Immature natural killer cell (primary cell): ENCODE data around the gene CYP1A2. TPM values are rescaled to one million over a fixed set of nuclear protein-coding genes. Genes with fewer than 3 reads are reported as not detected.
"Not testable (repeated sequence)": the region's sequence is repeated elsewhere in the genome, so short reads cannot be mapped to it uniquely, and the experiment has no call there.

ENCODE experiments used
- DNase-seq, 3 donors: peaks; one replicate each; pipeline ENCODE4 v3.0.0; 2022; ENCODE audit warnings: mixed read lengths in 1 of 3
- H3K27ac Mint-ChIP-seq, 6 donors: one replicate each; pipeline ENCODE4 v1.8.0; 2020; ENCODE audit warnings: mixed read lengths in 6 of 6, mild to moderate bottlenecking in 5 of 6, inconsistent platforms in 4 of 6, moderate library complexity in 3 of 6
- H3K27me3 Mint-ChIP-seq, 3 donors: one replicate each; pipeline ENCODE4 v1.8.0; 2020 to 2021; ENCODE audit warnings: low read depth in 3 of 3, mild to moderate bottlenecking in 3 of 3, mixed read lengths in 3 of 3, moderate library complexity in 3 of 3, inconsistent platforms in 1 of 3
- H3K36me3 Mint-ChIP-seq, 3 donors: one replicate each; pipeline ENCODE4 v1.8.0; 2020; ENCODE audit warnings: mixed read lengths in 3 of 3, inconsistent platforms in 2 of 3, mild to moderate bottlenecking in 2 of 3
- H3K4me1 Mint-ChIP-seq, 2 donors: one replicate each; pipeline ENCODE4 v1.8.0; 2020; ENCODE audit warnings: inconsistent platforms in 2 of 2, mild to moderate bottlenecking in 2 of 2, mixed read lengths in 2 of 2, moderate library complexity in 1 of 2
- H3K4me3 Mint-ChIP-seq, 5 donors: one replicate each; pipeline ENCODE4 v1.8.0; 2020; ENCODE audit warnings: mild to moderate bottlenecking in 5 of 5, mixed read lengths in 5 of 5, inconsistent platforms in 3 of 5, moderate library complexity in 3 of 5
- H3K9me3 Mint-ChIP-seq, 6 donors: one replicate each; pipeline ENCODE4 v1.8.0; 2020; ENCODE audit warnings: mild to moderate bottlenecking in 6 of 6, mixed read lengths in 6 of 6, inconsistent platforms in 4 of 6, moderate library complexity in 3 of 6
- polyA plus RNA-seq, 3 donors: library from polyadenylated mRNA; unstranded; fragments of 300-500 nt; fragmentation: Illumina TruSeq; gene quantifications; one replicate each; pipeline ENCODE4 v1.2.3, GENCODE V29; 2021

The CYP1A2 gene
- polyA plus RNA-seq, 3 donors from 2014 or later = not detected

DNA sequence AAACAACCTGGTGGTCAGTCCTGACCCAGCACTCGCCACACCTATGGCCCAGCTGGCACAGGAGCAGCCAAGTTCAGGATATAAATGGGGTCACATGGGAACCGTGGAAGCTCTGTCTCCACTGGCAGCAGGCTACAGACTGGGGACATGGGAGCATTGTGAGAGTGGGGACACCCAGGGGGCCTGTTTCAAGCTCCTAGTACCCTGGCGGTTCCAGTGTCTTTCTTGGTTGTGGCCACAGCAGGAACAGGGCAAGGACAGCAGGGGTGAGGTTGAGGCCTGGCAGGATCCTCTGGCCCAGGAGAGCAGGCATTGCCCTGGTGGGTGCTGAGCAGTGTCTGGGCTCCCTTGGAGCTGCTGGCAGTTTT lies 35.1 kb downstream of the CYP1A2 start:
- peak overlapping the region; percentile 88 to 100 (median 91) for H3K27ac Mint-ChIP-seq
- peaks cover 20 to 59% (median 40%) of the 10 kb centered on the region in 3 donors for H3K27me3 Mint-ChIP-seq
- peaks cover 0 to 7% (median 0%) of the 10 kb centered on the region in 3 donors for H3K36me3 Mint-ChIP-seq
- DNase-seq = no peak
- H3K4me1 Mint-ChIP-seq = peaks cover 84 to 87% of the 10 kb centered on the region in 2 donors
- peak overlapping the region; percentile 88 to 99 (median 97) for H3K4me3 Mint-ChIP-seq
- H3K9me3 Mint-ChIP-seq = no peaks in the 10 kb centered on the region

DNA sequence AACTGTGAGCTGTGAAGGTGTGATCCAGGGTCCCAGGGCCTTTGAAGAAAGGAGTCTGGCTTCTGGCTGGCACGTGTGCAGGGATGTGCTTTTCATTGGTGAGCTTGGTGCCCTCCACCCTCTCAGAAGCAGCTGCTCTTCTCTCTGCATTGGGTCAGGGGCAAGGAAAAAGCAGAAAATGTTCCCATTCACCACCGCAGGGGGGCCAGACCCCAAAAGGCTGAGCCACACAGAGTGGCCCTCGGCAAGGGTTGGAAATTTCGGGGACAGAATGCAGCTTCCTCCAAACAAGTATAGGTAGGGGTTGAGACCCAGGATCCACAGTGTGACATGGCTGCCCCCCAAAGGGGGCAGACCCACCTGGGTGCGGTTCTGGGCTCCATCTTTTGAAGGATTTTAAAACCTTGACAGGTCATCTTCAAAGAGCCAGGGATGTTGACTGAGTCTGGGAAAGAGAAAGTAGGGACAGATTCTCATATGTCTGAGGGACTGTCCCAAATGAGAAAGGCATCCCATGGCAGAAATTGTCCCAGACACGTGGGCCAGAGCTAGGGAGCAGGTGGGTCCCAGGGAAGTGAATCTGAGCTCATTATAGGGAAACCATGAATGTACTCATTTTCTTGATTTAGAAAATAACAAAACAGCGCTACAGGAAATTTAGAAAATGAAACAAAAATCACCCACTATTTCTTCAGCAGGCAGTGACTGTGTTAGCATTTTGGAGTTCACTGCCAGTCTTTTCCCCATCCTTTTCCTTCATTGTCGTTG lies 36.0 kb downstream of the CYP1A2 start:
- Mint-ChIP-seq H3K36me3 (peaks cover 0 to 10% (median 3%) of the 10 kb centered on the region in 3 donors), H3K27me3 (peaks cover 20 to 62% (median 44%) of the 10 kb centered on the region in 3 donors), H3K9me3 (no peaks in the 10 kb centered on the region), H3K4me1 (peaks cover 84 to 87% of the 10 kb centered on the region in 2 donors), H3K27ac (peak overlapping the region; percentile 92 to 100 (median 100)), H3K4me3 (peak overlapping the region; percentile 88 to 99 (median 97))
- DNase-seq = no peak

DNA sequence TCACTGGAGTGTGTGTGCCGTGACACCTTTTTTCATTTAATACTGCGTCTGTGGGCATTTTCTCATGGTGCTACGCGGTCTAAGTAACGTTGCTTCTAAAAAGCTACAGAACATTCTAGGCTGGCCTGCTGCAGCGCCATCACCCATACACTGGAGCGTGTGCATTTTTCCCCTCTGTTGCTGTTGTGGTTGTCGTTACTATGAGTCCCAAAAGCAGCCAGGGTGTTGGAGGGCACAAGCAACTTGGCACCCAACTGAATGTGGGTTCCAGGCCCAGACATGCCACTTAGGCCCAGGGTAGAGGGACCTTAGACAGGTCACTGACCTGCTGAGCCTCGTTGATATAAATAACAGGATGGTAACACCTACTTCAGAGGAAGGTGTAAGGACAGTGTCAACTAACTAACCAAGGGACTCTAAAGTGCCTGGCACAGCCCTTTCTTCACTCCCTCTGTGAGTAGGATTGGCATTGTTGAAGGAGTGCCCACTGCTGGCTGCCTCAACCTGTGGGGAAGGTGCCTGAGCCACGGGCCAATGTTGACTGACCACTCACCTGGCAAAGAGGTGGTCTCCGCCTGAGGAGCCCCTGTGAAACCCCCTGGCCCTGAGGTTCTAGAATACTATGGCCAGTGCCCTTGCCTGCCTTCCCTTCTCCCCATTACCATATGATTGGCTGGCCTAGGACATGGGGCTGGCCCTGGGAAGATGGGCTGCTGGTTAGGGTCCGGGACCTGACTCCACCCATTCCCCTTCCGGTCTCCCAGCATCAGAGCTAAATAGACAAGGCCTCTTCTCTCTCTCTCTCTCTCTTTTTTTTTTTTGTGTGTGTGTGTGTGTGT lies 36.8 kb downstream of the CYP1A2 start:
- Mint-ChIP-seq H3K27me3 (peaks cover 20 to 58% (median 44%) of the 10 kb centered on the region in 3 donors), H3K4me3 (peak overlapping the region; percentile 88 to 99 (median 97)), H3K4me1 (peaks cover 84 to 87% of the 10 kb centered on the region in 2 donors), H3K9me3 (no peaks in the 10 kb centered on the region), H3K27ac (peak overlapping the region; percentile 92 to 100 (median 100)), H3K36me3 (peaks cover 0 to 10% (median 5%) of the 10 kb centered on the region in 3 donors)
- peak; percentile 57 to 67 (median 61) for DNase-seq

DNA sequence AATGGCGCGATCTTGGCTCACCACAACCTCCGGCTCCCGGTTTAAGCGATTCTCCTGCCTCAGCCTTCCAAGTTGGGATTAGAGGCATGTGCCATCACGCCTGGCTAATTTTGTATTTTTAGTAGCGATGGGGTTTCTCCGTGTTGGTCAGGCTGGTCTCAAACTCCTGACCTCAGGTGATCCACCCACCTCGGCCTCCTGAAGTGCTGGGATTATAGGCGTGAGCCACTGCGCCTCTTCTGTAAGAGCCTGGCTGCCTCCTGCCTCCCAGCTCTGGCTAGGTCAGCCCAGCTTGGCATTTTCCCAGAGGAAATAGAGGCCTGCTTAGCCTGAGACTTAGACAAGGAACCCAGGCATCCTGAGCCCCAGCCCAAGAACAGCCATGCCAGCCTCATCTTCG lies 37.4 kb downstream of the CYP1A2 start:
- H3K4me1 Mint-ChIP-seq = peaks cover 83 to 87% of the 10 kb centered on the region in 2 donors
- peak overlapping the region; percentile 88 to 99 (median 97) for H3K4me3 Mint-ChIP-seq
- H3K36me3 Mint-ChIP-seq = peaks cover 0 to 12% (median 5%) of the 10 kb centered on the region in 3 donors
- peak overlapping the region; percentile 92 to 100 (median 100) for H3K27ac Mint-ChIP-seq
- not testable (repeated sequence) for DNase-seq, H3K9me3 Mint-ChIP-seq
- H3K27me3 Mint-ChIP-seq = peaks cover 22 to 60% (median 39%) of the 10 kb centered on the region in 3 donors

DNA sequence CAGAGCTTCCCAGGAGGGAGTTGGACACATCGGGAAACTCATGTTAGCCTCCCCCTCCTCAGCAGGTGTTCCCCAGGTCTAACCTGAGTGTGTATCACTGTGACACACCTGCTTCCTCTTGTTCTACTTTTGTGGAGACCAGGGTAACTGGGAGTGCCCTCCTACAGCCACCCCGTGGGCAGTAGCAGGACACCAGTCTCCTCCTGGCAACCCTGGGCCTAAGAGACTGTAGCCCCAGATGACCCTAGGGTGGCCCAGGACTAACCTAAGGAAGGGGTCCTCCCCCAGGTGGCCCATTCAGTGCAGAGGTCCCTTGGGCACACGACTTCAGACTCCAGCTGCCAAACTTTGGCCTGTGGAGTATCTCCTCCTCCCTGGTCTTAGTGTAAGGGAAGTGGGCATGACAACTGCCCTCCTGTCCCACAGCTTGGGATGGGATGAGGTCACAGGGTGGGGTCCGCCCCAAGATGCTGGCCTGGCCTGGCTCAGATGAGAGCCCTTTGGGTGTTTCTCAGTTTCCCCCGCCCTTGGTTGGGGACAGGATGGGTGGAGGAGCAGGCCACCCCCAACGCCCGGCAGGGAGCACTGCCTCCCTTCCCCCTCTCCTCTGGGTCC lies 38.0 kb downstream of the CYP1A2 start:
- no peaks in the 10 kb centered on the region for H3K9me3 Mint-ChIP-seq
- H3K4me3 Mint-ChIP-seq = peak overlapping the region; percentile 88 to 99 (median 97)
- H3K36me3 Mint-ChIP-seq = peaks cover 0 to 15% (median 6%) of the 10 kb centered on the region in 3 donors
- DNase-seq = no peak
- peak overlapping the region; percentile 92 to 100 (median 100) for H3K27ac Mint-ChIP-seq
- H3K27me3 Mint-ChIP-seq = peaks cover 17 to 55% (median 34%) of the 10 kb centered on the region in 3 donors
- H3K4me1 Mint-ChIP-seq = peaks cover 83 to 87% of the 10 kb centered on the region in 2 donors

DNA sequence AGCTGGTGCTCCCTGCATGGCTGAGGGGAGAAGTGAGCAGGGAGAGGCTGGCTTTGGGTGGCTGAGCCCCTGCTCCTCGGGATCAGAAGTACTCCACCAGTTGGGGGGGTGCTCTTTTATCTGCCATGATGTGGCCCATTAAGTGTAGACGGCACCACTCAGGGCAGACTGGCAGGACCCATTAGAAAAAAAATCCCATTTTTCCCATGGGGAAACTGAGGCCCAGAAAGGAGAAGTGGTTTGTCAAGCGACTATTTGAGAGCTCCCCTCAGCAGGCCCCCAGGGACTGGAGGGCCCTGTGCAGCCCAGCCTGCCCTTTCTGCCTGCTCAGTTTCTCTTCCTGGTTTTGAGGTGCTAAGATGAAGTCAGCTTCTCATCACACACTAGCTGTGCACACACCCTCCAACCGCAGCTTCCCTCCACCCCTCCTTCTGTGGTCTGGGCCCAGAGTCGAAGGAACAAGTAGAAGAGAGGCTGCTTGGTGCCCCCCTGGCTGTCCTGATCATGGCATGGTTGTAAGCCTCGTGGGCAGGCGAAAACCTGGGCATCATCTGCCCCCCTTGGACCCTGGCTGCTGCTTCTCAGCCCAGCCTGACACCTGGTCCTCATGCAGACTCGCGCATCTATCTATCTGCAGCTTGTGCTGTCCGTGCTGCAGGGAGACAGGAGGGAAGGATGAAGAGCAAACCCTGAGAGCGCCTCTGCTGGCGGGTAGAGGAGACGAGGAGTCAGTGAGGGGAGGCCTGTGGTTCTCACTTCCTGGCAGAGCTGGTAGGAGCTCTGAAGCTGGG lies 38.8 kb downstream of the CYP1A2 start:
- Mint-ChIP-seq H3K36me3 (peaks cover 0 to 19% (median 11%) of the 10 kb centered on the region in 3 donors), H3K9me3 (no peaks in the 10 kb centered on the region), H3K27me3 (peaks cover 19 to 54% (median 33%) of the 10 kb centered on the region in 3 donors), H3K4me1 (peaks cover 90 to 94% of the 10 kb centered on the region in 2 donors), H3K27ac (peak overlapping the region; percentile 92 to 100 (median 100)), H3K4me3 (peak overlapping the region; percentile 88 to 99 (median 97))
- peak; percentile 96 to 98 (median 97) for DNase-seq

DNA sequence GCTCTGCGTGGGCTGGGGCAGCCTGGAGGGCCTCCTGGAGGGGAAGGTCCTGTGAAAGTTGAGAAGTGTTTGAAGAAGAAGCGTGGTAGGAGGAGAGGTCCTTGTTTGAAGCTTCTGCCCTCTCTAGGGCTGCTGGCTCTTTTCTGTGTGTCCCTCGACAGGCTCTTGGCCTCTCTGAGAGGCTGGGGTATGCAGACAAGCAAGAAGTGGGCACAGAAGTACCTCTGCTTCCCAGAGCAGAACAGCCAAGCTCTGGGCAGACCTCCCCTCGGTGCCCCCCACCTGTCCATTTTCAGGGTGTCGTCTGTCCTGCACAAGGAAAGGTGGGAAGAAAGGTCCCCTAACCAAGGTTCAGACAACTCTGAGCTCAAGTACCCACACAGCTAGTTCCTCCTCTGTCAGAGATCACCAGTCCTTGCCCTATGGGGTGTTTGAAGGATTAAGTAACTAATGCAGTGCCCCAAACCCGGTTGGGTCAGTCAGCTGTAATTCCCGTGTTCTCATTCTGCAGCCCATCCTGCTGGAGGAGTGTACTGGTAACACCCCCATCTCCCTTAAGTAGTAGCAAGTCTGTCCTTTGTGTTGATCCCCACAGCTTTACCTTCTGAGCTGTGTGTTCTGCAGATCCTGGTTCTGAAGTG lies 39.5 kb downstream of the CYP1A2 start:
- Mint-ChIP-seq H3K9me3 (no peaks in the 10 kb centered on the region), H3K27me3 (peaks cover 19 to 50% (median 33%) of the 10 kb centered on the region in 3 donors), H3K4me3 (peak overlapping the region; percentile 88 to 99 (median 97)), H3K36me3 (peaks cover 0 to 19% (median 11%) of the 10 kb centered on the region in 3 donors), H3K4me1 (peaks cover 96 to 99% of the 10 kb centered on the region in 2 donors), H3K27ac (peak overlapping the region; percentile 92 to 100 (median 100))
- no peak for DNase-seq

DNA sequence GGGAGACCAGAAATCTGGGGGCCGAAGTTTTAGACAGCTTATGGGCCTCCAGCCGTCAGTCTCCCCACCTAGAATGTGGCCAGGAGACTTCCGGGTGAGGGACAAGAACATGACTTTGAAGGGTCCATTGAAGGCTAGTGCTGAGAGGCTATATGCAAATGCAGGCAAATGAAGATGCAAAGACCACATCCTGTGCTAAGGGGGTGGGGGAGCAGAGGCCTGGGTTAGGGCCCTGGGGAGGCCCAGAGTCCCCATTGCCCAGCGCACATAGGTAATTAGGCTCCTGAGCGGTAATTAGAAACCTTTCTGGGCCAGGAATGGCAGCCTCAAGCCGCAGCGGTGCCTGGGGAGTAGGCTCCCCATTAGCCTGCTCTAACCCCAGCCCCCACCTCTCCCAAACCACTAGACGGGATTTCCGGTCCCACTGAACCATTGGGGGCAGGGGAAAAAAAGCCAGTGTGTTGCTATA lies 40.1 kb downstream of the CYP1A2 start:
- H3K4me1 Mint-ChIP-seq = peaks cover 96 to 99% of the 10 kb centered on the region in 2 donors
- peaks cover 0 to 19% (median 11%) of the 10 kb centered on the region in 3 donors for H3K36me3 Mint-ChIP-seq
- peak overlapping the region; percentile 92 to 100 (median 100) for H3K27ac Mint-ChIP-seq
- no peaks in the 10 kb centered on the region for H3K9me3 Mint-ChIP-seq
- peak; percentile 81 to 82 (median 82) for DNase-seq
- H3K27me3 Mint-ChIP-seq = peaks cover 19 to 46% (median 31%) of the 10 kb centered on the region in 3 donors
- peak overlapping the region; percentile 88 to 99 (median 97) for H3K4me3 Mint-ChIP-seq

DNA sequence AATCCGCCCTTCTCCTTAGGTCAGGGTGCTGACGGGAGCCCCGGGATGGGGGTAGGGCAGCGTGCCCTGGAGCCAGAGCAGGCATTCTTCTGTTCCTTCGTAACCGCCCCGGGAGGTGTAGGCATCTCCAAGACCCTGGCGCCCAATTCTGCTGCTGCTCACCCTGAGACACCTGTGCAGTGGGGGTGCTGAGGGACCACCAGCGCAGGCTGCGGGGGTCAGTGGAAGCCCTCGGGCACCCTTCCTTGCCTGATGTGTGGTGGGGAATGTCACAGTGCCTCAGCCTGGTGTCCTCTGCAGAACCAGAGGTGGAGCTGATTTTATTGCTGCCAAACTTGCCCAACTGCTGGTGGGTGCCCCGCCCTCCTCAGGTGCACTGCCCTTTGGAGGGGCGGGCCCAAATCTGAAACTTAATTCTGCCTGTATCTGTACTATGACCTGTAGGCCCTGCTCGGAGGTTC lies 40.6 kb downstream of the CYP1A2 start:
- peaks cover 0 to 19% (median 11%) of the 10 kb centered on the region in 3 donors for H3K36me3 Mint-ChIP-seq
- DNase-seq = no peak
- H3K9me3 Mint-ChIP-seq = no peaks in the 10 kb centered on the region
- H3K4me1 Mint-ChIP-seq = peaks cover 94 to 97% of the 10 kb centered on the region in 2 donors
- peaks cover 18 to 46% (median 31%) of the 10 kb centered on the region in 3 donors for H3K27me3 Mint-ChIP-seq
- H3K4me3 Mint-ChIP-seq = peak overlapping the region; percentile 88 to 99 (median 97)
- H3K27ac Mint-ChIP-seq = peak overlapping the region; percentile 92 to 100 (median 100)

DNA sequence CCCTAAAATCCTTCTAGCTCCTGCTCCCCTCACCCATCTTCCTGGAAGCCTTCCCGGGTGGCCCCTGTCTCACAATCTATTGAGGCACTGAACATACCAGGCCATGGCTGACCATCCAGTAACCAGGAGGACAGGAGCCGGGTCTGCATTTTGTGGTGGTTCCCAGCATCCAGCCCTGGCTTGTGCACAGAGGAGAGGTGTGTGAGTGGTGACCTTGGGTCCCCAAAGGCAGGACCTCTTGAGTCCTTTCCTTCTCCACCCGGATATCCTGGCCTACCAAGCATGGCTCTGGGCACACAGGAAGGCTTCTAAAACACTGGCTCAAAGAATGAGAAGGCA lies 41.1 kb downstream of the CYP1A2 start:
- H3K27me3 Mint-ChIP-seq = peaks cover 18 to 44% (median 31%) of the 10 kb centered on the region in 3 donors
- peaks cover 95 to 96% of the 10 kb centered on the region in 2 donors for H3K4me1 Mint-ChIP-seq
- peaks cover 0 to 18% (median 12%) of the 10 kb centered on the region in 3 donors for H3K36me3 Mint-ChIP-seq
- peak overlapping the region; percentile 92 to 100 (median 100) for H3K27ac Mint-ChIP-seq
- DNase-seq = no peak
- H3K4me3 Mint-ChIP-seq = peak overlapping the region; percentile 88 to 99 (median 97)
- no peaks in the 10 kb centered on the region for H3K9me3 Mint-ChIP-seq

DNA sequence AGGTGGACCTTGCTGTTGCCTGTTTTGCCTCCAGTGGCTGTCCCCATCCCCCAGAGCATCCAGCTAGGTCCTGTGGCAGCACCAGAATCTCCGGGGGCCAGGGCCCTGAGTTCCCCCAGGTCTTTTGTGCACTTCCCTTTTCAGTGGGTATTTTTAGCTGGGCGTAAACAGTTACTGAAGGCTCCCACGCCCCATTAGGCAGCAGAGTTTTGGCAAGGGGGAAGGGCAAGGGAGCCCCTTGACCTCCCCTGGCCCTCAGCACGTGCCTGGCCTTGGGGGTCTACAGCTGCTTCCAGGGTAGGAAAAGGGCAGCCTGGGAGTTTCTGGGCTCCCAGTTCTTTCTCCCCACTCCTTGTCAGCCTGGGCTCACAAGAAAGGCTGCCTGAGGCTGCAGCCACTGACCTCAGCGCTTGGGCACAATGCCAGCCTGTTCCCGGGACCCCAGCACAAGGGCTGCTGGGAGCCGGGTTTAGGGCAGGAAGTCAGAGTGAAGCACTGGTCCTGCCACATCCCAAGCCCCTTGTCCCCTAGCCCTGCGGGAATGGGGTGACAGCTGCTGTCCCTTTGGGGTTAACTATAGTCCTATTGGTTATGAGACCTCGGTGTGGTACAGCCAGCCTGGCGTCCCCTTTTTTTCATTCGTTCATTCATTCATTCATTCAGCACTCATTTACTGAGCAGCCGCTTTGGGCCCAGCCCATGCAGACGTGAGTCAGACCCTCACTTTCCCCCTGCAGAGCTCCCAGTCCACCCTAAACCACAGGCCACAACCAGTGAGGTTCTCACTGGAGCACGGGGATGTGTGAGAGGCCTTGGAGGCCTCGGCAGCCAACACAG lies 41.7 kb downstream of the CYP1A2 start:
- peak in 1 of 3 donors; percentile 44 for DNase-seq
- Mint-ChIP-seq H3K4me1 (peaks cover 95 to 96% of the 10 kb centered on the region in 2 donors), H3K27ac (peak overlapping the region; percentile 92 to 100 (median 100)), H3K27me3 (peaks cover 18 to 39% (median 31%) of the 10 kb centered on the region in 3 donors), H3K4me3 (peak overlapping the region; percentile 88 to 99 (median 97)), H3K9me3 (no peaks in the 10 kb centered on the region), H3K36me3 (peaks cover 0 to 15% (median 12%) of the 10 kb centered on the region in 3 donors)
